ACC112 (cell line): Measurements from ENCODE around the gene SLC38A1.
"Not testable (repeated sequence)": the region's sequence is repeated elsewhere in the genome, so short reads cannot be mapped to it uniquely, and the experiment has no call there.

Experiments used
- H2AFZ ChIP-seq: fragments of 200-600 bp; sonication (generic); one replicate; pipeline ENCODE4 v1.6.0; 2017; ENCODE audit warnings: antibody characterized with exemption, low read length; ENCODE audit not compliant: unreplicated experiment
- H3K27ac ChIP-seq: fragments of 200-600 bp; sonication (generic); 2 replicates; pipeline ENCODE4 v1.5.1; 2014; ENCODE audit warnings: low read depth, mild to moderate bottlenecking, antibody characterized with exemption, low read length, moderate library complexity
- H3K27me3 ChIP-seq: fragments of 200-600 bp; sonication (generic); 2 replicates; pipeline ENCODE4 v1.6.1; 2014; ENCODE audit warnings: mild to moderate bottlenecking, antibody characterized with exemption, low read length, moderate library complexity, mixed read lengths; ENCODE audit not compliant: insufficient read depth
- H3K36me3 ChIP-seq: fragments of 200-600 bp; sonication (generic); 2 replicates; pipeline ENCODE4 v1.6.1; 2016; ENCODE audit warnings: mild to moderate bottlenecking, antibody characterized with exemption, low read length, moderate library complexity, mixed read lengths; ENCODE audit not compliant: insufficient read depth
- H3K4me1 ChIP-seq: fragments of 200-600 bp; sonication (generic); one replicate; pipeline ENCODE4 v1.6.1; 2016; ENCODE audit warnings: low read length, mixed read lengths; ENCODE audit not compliant: insufficient read depth, unreplicated experiment, control insufficient read depth
- H3K4me3 ChIP-seq: fragments of 200-600 bp; sonication (generic); 2 replicates; pipeline ENCODE4 v1.5.1; 2014; ENCODE audit warnings: mild to moderate bottlenecking, low read depth, low read length
- H3K79me2 ChIP-seq: fragments of 200-600 bp; sonication (generic); one replicate; pipeline ENCODE4 v1.6.0; 2016; ENCODE audit warnings: low read length; ENCODE audit not compliant: control insufficient read depth, unreplicated experiment, insufficient read depth

Gene SLC38A1

DNA sequence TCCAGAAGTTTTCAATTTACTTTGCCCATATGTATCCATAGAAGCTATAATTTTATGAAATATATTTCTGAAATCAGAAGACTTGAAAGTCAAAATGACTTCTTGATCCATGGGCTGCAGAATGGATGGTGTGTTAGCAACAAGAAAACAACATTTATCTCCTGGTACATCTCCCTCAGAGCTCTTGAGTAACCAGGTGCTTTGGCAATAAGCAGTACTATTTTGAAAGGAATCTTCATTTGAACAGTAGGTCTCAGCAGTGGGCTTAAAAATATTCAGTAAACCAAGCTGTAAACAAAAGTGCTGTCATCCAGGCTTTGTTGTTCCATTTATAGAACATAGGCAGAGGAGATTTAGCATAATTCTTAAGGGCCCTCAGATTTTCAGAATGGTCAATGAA is 100.4 kb downstream of the SLC38A1 start:
- H3K79me2 ChIP-seq = no peaks in the 10 kb centered on the region
- peaks cover 12% of the 10 kb centered on the region; the same call in 1 of the 2 replicates for H3K27me3 ChIP-seq
- H3K4me3 ChIP-seq = no peak overlapping the region
- H3K27ac ChIP-seq = no peak overlapping the region
- no peak overlapping the region for H2AFZ ChIP-seq
- no peaks in the 10 kb centered on the region for H3K36me3 ChIP-seq
- no peaks in the 10 kb centered on the region for H3K4me1 ChIP-seq

DNA sequence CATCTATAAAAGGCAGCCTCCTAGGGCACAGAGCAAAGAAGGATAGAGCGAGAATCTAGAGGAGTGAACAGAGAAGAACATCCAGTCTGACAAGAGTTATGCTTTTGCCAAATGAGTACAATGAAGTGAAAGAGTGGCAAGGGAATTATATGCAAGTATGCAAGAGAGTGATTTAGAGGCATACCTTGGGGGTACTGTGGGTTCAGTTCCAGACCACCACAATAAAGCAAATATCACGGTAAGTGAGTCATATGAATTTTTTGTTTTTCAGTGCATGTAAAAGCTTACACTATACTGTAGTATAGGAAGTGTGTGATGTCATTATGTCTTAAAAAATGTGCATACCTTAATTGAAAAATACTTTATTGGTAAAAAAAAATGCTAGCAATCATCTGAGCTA is 101.4 kb downstream of the SLC38A1 start:
- Histone ChIP-seq H3K79me2 (no peaks in the 10 kb centered on the region), H3K36me3 (no peaks in the 10 kb centered on the region), H3K4me3 (no peak overlapping the region), H3K27me3 (peaks cover 12% of the 10 kb centered on the region; the same call in 1 of the 2 replicates), H2AFZ (no peak overlapping the region), H3K4me1 (no peaks in the 10 kb centered on the region), H3K27ac (no peak overlapping the region)

- Histone ChIP-seq H3K4me3 (no peak overlapping the region), H3K4me1 (peaks cover 6% of the 10 kb centered on the region), H3K79me2 (no peaks in the 10 kb centered on the region), H3K27ac (no peak overlapping the region), H3K27me3 (peaks cover 12% of the 10 kb centered on the region; the same call in 1 of the 2 replicates), H3K36me3 (no peaks in the 10 kb centered on the region), H2AFZ (no peak overlapping the region)
Observed at GRCh38 chr12:46165191-46165590, 103.7 kb downstream of the SLC38A1 start.

- no peaks in the 10 kb centered on the region for H3K36me3 ChIP-seq
- peaks cover 7% of the 10 kb centered on the region for H3K4me1 ChIP-seq
- no peak overlapping the region for H3K4me3 ChIP-seq
- peaks cover 12% of the 10 kb centered on the region; the same call in 1 of the 2 replicates for H3K27me3 ChIP-seq
- no peaks in the 10 kb centered on the region for H3K79me2 ChIP-seq
- H3K27ac ChIP-seq = no peak overlapping the region
- no peak overlapping the region for H2AFZ ChIP-seq
Observed at GRCh38 chr12:46164186-46164761, 104.6 kb downstream of the SLC38A1 start.

DNA sequence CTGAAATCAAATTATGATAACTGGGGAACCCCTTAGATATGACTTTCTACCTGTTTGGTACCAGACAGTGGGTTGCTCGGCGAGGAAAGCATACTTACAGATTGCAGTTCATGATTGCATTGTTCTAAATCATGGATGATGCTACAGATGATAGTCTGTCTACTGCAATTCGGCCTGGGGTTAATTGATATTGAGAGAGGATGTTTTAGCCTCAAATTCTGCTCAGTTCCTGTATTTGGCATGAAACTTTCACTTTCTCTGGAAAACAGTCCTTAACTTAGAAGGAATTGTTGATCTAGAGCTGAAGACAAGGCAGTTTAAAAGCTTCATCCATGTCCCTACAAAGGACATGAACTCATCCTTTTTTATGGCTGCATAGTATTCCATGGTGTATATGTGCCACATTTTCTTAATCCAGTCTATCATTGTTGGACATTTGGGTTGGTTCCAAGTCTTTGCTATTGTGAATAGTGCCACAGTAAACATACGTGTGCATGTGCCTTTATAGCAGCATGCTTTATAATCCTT is 106.2 kb downstream of the SLC38A1 start:
- H3K4me3 ChIP-seq, H3K27ac ChIP-seq, H2AFZ ChIP-seq, H3K79me2 ChIP-seq, H3K36me3 ChIP-seq: not testable (repeated sequence)
- Histone ChIP-seq H3K27me3 (peaks cover 12% of the 10 kb centered on the region; the same call in 1 of the 2 replicates), H3K4me1 (peaks cover 16% of the 10 kb centered on the region)

DNA sequence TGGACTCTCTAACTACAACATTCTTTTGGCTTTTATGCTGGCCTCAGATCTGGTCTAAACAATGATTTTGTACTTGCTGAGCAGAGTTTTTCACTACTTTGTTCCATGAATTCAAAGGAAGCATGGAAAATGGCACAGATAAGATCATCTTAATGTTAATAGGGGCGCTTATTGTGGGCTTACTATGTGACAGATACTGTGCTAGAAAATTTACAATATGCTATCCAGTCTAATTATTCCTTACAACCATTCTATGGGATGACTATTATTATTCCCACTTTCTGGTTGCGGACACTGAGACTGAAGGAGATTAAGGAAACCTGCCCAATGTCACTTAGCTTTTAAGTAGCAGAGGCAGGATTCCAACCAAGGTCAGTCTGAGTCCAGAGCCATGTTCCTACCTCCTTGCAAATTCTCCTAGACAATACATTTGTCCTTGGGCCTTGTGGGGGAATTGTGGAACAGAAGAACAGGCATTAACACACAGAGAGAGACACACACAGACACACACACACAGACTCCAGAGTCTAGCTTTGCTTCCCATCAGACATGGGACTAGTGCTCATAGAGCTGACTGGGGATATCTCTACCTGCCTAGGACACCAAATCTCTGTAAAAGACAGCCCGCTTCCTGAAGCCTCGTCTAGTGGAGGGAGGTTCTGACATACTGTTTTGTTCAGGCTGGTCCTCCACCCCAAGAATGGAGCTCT is 107.7 kb downstream of the SLC38A1 start:
- Histone ChIP-seq H2AFZ (no peak overlapping the region), H3K27me3 (0 out of 2 replicates have a peak, but pooled peaks cover 3% of the 10 kb centered on the region), H3K79me2 (no peaks in the 10 kb centered on the region), H3K27ac (no peak overlapping the region), H3K4me3 (no peak overlapping the region), H3K36me3 (0 out of 2 replicates have a peak, but pooled peaks cover 2% of the 10 kb centered on the region), H3K4me1 (peaks cover 16% of the 10 kb centered on the region)

DNA sequence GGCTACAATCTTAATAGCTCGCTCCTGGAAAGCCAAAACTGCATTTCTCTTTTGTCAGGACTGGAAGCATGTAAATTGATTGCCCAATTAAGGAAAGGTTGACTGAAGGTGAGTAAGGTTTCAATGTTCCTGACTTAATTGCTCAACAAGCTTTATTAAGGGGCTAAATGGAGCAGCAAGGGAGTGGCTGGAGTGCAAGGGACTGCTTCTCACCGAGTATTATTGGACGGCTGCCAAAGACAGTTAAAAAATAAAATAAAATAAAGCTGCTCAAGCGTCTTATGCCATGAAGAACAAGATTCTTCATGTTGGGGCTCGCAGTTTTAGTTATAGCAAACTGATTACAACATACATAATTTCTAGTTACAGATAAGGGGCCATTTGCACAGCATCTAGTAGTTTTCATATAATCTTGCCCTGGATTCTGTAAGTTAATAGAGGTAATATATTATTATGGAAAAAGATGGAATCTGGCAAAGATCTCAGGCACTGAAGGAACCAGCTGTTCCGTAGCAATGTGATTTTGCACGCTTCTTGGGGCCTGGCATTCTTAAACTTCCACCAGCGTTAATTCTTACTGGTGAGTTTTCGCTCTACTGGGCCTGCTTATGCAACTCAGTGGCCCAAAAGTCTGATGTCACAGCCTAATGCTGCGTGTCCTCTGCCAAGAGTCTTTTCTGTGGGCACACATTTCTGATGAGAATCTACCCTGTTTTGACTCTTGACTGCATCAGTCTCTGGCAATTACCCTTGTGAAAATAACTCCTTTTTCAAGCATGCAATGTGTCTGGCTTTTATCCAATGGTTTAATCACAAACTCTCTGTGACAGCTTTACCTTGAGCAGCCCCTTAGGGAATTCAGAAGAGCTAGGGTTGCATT is 108.5 kb downstream of the SLC38A1 start:
- Histone ChIP-seq H3K79me2 (no peaks in the 10 kb centered on the region), H3K4me3 (no peak overlapping the region), H3K27me3 (no peaks in the 10 kb centered on the region), H3K36me3 (0 out of 2 replicates have a peak, but pooled peaks cover 5% of the 10 kb centered on the region), H3K4me1 (peaks cover 16% of the 10 kb centered on the region), H3K27ac (no peak overlapping the region), H2AFZ (no peak overlapping the region)

DNA sequence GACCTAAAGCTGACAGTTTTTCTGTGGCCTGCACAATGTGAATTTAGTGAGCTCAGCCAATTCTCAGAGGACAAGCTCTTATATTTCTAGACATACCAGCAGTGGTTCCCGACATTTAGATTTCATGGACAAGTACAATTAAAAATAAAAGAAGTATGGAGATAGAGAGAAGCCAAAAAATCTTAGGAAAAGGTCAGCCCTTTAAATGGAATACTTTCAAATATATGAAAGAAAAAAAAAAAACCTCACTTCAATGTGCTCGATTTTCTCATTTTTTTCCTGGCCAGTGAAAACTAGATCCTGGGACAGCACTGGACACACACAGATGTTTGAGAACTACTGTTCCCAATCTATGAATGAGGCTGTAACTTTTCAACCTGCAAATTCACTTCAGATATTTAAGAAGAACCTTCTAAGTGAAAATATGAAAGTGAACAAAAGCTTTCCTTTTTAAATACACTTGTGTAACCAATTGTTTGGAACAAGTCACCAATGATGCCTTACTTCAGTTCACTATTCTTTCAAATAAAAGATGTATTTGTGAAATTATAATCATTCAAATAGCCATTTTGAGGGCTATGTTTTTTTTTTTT is 109.4 kb downstream of the SLC38A1 start:
- Histone ChIP-seq H3K4me3 (no peak overlapping the region), H3K27me3 (no peaks in the 10 kb centered on the region), H3K36me3 (0 out of 2 replicates have a peak, but pooled peaks cover 5% of the 10 kb centered on the region), H2AFZ (no peak overlapping the region), H3K79me2 (no peaks in the 10 kb centered on the region), H3K4me1 (peaks cover 19% of the 10 kb centered on the region), H3K27ac (no peak overlapping the region)

DNA sequence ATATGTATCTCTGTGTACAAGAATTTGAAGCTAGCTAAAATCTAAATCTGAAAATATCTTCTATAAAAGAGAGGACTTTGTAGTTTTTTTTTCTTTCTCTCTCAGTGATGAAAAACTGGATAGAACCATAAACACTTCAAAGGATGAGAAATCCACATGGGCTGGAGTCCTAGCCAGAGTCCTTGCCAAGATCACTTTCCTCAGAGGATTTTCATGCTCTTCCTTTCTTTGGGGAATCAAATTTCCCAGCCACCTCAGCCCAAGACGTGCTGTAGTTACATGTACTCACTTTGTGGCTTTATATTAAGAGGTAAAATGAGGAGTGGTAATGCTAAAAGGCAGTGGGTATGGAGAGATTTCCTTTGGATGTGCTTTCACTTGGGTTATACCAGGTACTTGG is 110.3 kb downstream of the SLC38A1 start:
- H3K27ac ChIP-seq = no peak overlapping the region
- H2AFZ ChIP-seq = peak overlapping the region; percentile 89
- H3K79me2 ChIP-seq = no peaks in the 10 kb centered on the region
- H3K4me3 ChIP-seq = peak overlapping the region; percentile 26; the same call in 1 of the 2 replicates
- H3K27me3 ChIP-seq = no peaks in the 10 kb centered on the region
- 0 out of 2 replicates have a peak, but pooled peaks cover 5% of the 10 kb centered on the region for H3K36me3 ChIP-seq
- peaks cover 28% of the 10 kb centered on the region for H3K4me1 ChIP-seq
